ENCODE results near the gene SCLT1. TPM values are rescaled to one million over a fixed set of nuclear protein-coding genes. Genes with fewer than 3 reads are reported as not detected.

SCLT1 gene
- total RNA-seq, 1 experiment from 2014 or later, result 13.3 TPM

DNA sequence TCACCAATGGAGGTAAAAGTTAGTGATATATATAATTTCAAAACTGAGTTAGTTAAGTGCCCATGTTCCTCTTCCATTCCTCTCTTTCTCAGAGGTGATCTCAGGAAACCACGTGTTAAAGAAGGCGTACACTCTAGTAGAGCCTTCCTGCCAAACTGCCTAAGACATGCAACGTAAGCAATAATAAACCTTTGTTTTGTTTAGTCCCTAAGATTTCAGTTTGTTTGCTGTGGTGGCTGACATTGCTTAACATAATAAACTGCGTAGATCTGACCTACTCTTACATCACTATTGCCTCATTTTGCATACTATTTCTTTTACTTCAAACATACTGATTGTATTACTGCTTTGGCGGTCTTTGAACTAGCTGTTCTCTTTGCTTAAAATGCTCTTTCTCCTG lies 184.6 kb downstream of the SCLT1 start:
- H3K9ac ChIP-seq (ENCODE audit: low read length), result no peak overlapping the region
- H2AFZ ChIP-seq (ENCODE audit: low read depth, low read length, poor library complexity, severe bottlenecking), result no peak overlapping the region
- H3K4me2 ChIP-seq (ENCODE audit: low read length), result no peak overlapping the region
- H3K27me3 ChIP-seq (ENCODE audit: insufficient read depth, low read length), result no peaks in the 10 kb centered on the region
- no peaks in the 10 kb centered on the region for H3K36me3 ChIP-seq (ENCODE audit: control insufficient read depth in 1 of 2, insufficient read depth in 2 of 2, low read length in 2 of 2)
- H3K4me1 ChIP-seq (ENCODE audit: control insufficient read depth in 1 of 2, insufficient read depth in 2 of 2, low read length in 2 of 2), result no peaks in the 10 kb centered on the region
- CTCF ChIA-PET, result no interaction called here
- H3K79me2 ChIP-seq (ENCODE audit: insufficient read depth, low read length), result no peaks in the 10 kb centered on the region
- no peak for TF ChIP-seq ELF1 (IDR thresholded peaks at IDR 0.05; ENCODE audit: borderline replicate concordance, low read depth)
- no peak for TF ChIP-seq POLR2AphosphoS5 (IDR thresholded peaks at IDR 0.05; ENCODE audit: low read depth, low read length)
- no peak for TF ChIP-seq TCF7L2 (IDR thresholded peaks at IDR 0.05; ENCODE audit: borderline replicate concordance, extremely low read depth, insufficient read depth, insufficient read length)
- TF ChIP-seq, protein P1, sequence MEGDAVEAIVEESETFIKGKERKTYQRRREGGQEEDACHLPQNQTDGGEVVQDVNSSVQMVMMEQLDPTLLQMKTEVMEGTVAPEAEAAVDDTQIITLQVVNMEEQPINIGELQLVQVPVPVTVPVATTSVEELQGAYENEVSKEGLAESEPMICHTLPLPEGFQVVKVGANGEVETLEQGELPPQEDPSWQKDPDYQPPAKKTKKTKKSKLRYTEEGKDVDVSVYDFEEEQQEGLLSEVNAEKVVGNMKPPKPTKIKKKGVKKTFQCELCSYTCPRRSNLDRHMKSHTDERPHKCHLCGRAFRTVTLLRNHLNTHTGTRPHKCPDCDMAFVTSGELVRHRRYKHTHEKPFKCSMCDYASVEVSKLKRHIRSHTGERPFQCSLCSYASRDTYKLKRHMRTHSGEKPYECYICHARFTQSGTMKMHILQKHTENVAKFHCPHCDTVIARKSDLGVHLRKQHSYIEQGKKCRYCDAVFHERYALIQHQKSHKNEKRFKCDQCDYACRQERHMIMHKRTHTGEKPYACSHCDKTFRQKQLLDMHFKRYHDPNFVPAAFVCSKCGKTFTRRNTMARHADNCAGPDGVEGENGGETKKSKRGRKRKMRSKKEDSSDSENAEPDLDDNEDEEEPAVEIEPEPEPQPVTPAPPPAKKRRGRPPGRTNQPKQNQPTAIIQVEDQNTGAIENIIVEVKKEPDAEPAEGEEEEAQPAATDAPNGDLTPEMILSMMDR (IDR thresholded peaks at IDR 0.05 in 2 of 3, conservative IDR thresholded peaks at IDR 0.05 in 1 of 3; ENCODE audit: borderline replicate concordance in 1 of 3, insufficient read depth in 1 of 3, low read depth in 2 of 3, low read length in 2 of 3), result no peak
- no peak for TF ChIP-seq ZFX (IDR thresholded peaks at IDR 0.05)
- no peak for TF ChIP-seq SIN3A (IDR thresholded peaks at IDR 0.05; ENCODE audit: low read depth)
- no peak for TF ChIP-seq FOSL1 (IDR thresholded peaks at IDR 0.05; ENCODE audit: low read depth)
- TF ChIP-seq YY1 (IDR thresholded peaks at IDR 0.05; ENCODE audit: extremely low read depth, insufficient replicate concordance, low read depth, low read length), result no peak
- TF ChIP-seq CBX3 (IDR thresholded peaks at IDR 0.05; ENCODE audit: low read depth), result no peak
- no peak for TF ChIP-seq SP1 (IDR thresholded peaks at IDR 0.05; ENCODE audit: low read depth)
- TF ChIP-seq ZBTB33 (IDR thresholded peaks at IDR 0.05; ENCODE audit: extremely low read depth, insufficient replicate concordance, low read length), result no peak
- no peak overlapping the region for H3K27ac ChIP-seq (ENCODE audit: low read depth, low read length)
- ATAC-seq, result no peak
- intact Hi-C loops (cut with micrococcal nuclease), result no loop called here
- no peak for DNase-seq (ENCODE audit: low read depth, low spot score)
- no peaks in the 10 kb centered on the region for H3K9me2 ChIP-seq (ENCODE audit: insufficient read depth)
- H4K20me1 ChIP-seq (ENCODE audit: insufficient read depth), result no peaks in the 10 kb centered on the region
- POLR2A ChIA-PET, result no interaction called here
- no peak overlapping the region for H3K4me3 ChIP-seq (replicated peaks in 1 of 2; ENCODE audit: low read depth in 1 of 2, low read length in 2 of 2)
- H3K9me3 ChIP-seq (ENCODE audit: control insufficient read depth in 1 of 2, insufficient read depth in 1 of 2, low read depth in 1 of 2, low read length in 2 of 2), result no peaks in the 10 kb centered on the region
- RAD21 ChIA-PET (ENCODE audit: low non-redundant PET in 1 of 2, low total read pairs in 2 of 2, uncharacterized antibody in 2 of 2, unreplicated experiment in 2 of 2), result no interaction called here
- no TSS peak for BruUV-seq (replicated peaks)

All from HCT116 (cell line).